H1 (cell line): Measurements from ENCODE around the gene ARHGAP24. TPM values are rescaled to one million over a fixed set of nuclear protein-coding genes. Genes with fewer than 3 reads are reported as not detected.

Source experiments
- CTCF ChIA-PET: fragments of 300-600 bp; sonication (Branson Sonifier 250); formaldehyde crosslinking; loops from one replicate; lab custom pipeline; 2021; ENCODE audit not compliant: partially characterized antibody; lab: Charles Lee
- POLR2A ChIA-PET: fragments of 300-600 bp; sonication (Branson Sonifier 250); formaldehyde crosslinking; loops from one replicate; lab custom pipeline; 2021; ENCODE audit warnings: inconsistent platforms; ENCODE audit not compliant: partially characterized antibody; lab: Charles Lee
- DNase-seq, 2 experiments: peaks; one replicate each; pipeline versions ENCODE4 v3.0.0 to v3.0.0-alpha.2; 2010 to 2022; ENCODE audit warnings: low spot score in 2 of 2, low read depth in 1 of 2, mixed read lengths in 1 of 2
- FAIRE-seq: peaks from 2 replicates; lab custom pipeline; 2011; peaks lifted over from hg19 to GRCh38; lab: Jason Lieb, UNC
- H2AFZ ChIP-seq: 2 replicates; pipeline ENCODE4 v1.8.1; 2012; ENCODE audit warnings: low read length, inconsistent platforms
- H2AK5ac ChIP-seq: 2 replicates; pipeline ENCODE4 v1.6.1; 2013; ENCODE audit warnings: low read depth, low read length
- H2BK120ac ChIP-seq: replicated peaks from 2 replicates; pipeline ENCODE3; 2013; ENCODE audit warnings: low read depth, low read length, inconsistent platforms
- H2BK12ac ChIP-seq: 2 replicates; pipeline ENCODE4 v1.6.1; 2013; ENCODE audit warnings: low read depth, low read length
- H2BK15ac ChIP-seq: 2 replicates; pipeline ENCODE4 v1.6.1; 2013; ENCODE audit warnings: low read length
- H2BK20ac ChIP-seq: 2 replicates; pipeline ENCODE4 v1.6.1; 2013; ENCODE audit warnings: low read length
- H2BK5ac ChIP-seq: 2 replicates; pipeline ENCODE4 v1.6.1; 2013; ENCODE audit warnings: low read depth, low read length
- H3K14ac ChIP-seq: 2 replicates; pipeline ENCODE4 v1.6.1; 2013; ENCODE audit warnings: inconsistent platforms; ENCODE audit not compliant: insufficient read length
- H3K18ac ChIP-seq: 2 replicates; pipeline ENCODE4 v1.6.1; 2013; ENCODE audit warnings: low read length; ENCODE audit errors: extremely low read depth
- H3K23ac ChIP-seq: 2 replicates; pipeline ENCODE4 v1.6.1; 2013; ENCODE audit warnings: inconsistent platforms; ENCODE audit not compliant: insufficient read length
- H3K23me2 ChIP-seq: 2 replicates; pipeline ENCODE4 v1.6.1; 2013; ENCODE audit warnings: low read depth, low read length
- H3K27ac ChIP-seq: 2 replicates; pipeline ENCODE4 v1.6.1; 2011; ENCODE audit warnings: low read depth, low read length, inconsistent platforms
- H3K27me3 ChIP-seq, 4 experiments: replicated peaks in 1 of 4; 1 replicate in 1 of 4; 2 replicates in 3 of 4; pipeline versions ENCODE4 v1.6.1 to v1.8.1; 2011 to 2013; ENCODE audit warnings: low read length in 3 of 4, mild to moderate bottlenecking in 3 of 4, inconsistent platforms in 2 of 4, mixed read lengths in 2 of 4, moderate library complexity in 1 of 4; ENCODE audit not compliant: control insufficient read depth in 3 of 4, insufficient read depth in 3 of 4; ENCODE audit errors: extremely low read depth in 1 of 4
- H3K36me3 ChIP-seq, 4 experiments: 2 replicates each; pipeline versions ENCODE4 v1.6.1 to v1.8.1; 2011 to 2013; ENCODE audit warnings: mild to moderate bottlenecking in 4 of 4, low read length in 3 of 4, moderate library complexity in 2 of 4, control low read depth in 1 of 4, inconsistent platforms in 1 of 4; ENCODE audit not compliant: insufficient read depth in 4 of 4, control insufficient read depth in 2 of 4
- H3K4ac ChIP-seq: replicated peaks from 2 replicates; pipeline ENCODE3; 2013; ENCODE audit warnings: low read length, low read depth, mixed read lengths, inconsistent platforms; ENCODE audit not compliant: insufficient read length
- H3K4me1 ChIP-seq, 4 experiments: replicated peaks in 1 of 4; 1 replicate in 1 of 4; 2 replicates in 3 of 4; pipeline versions ENCODE4 v1.6.1 to v1.8.1; 2011 to 2013; ENCODE audit warnings: low read length in 3 of 4, inconsistent platforms in 2 of 4, mixed read lengths in 1 of 4; ENCODE audit not compliant: insufficient read depth in 4 of 4, control insufficient read depth in 3 of 4
- H3K4me2 ChIP-seq, 2 experiments: 2 replicates each; pipeline versions ENCODE4 v1.6.1 to v1.8.1; 2011 to 2013; ENCODE audit warnings: low read depth in 2 of 2, low read length in 2 of 2, control low read depth in 1 of 2, inconsistent platforms in 1 of 2, mild to moderate bottlenecking in 1 of 2; ENCODE audit not compliant: insufficient read depth in 1 of 2
- H3K4me3 ChIP-seq, 4 experiments: fragments of 200-600, 300-600 bp in 1 of 4; sonication (generic), shearing (Covaris generic), sonication (Bioruptor Twin) in 1 of 4; 2 replicates each; pipeline versions ENCODE4 v1.5.1 to v1.8.1; 2011 to 2016; ENCODE audit warnings: low read length in 4 of 4, low read depth in 3 of 4, control low read depth in 2 of 4, inconsistent platforms in 2 of 4, mild to moderate bottlenecking in 2 of 4, mixed read lengths in 1 of 4, moderate library complexity in 1 of 4; ENCODE audit not compliant: insufficient read depth in 2 of 4; ENCODE audit errors: extremely low read depth in 1 of 4
- H3K56ac ChIP-seq: replicated peaks from 2 replicates; pipeline ENCODE3; 2013; ENCODE audit warnings: low read depth, mild to moderate bottlenecking, mixed read lengths, low read length, inconsistent platforms; ENCODE audit not compliant: insufficient read length
- H3K79me1 ChIP-seq: 2 replicates; pipeline ENCODE4 v1.6.1; 2013; ENCODE audit warnings: low read depth, low read length, control low read depth
- H3K79me2 ChIP-seq, 2 experiments: 2 replicates each; pipeline versions ENCODE4 v1.6.1 to v1.8.1; 2012 to 2013; ENCODE audit warnings: low read length in 2 of 2, mild to moderate bottlenecking in 2 of 2, inconsistent platforms in 1 of 2; ENCODE audit not compliant: insufficient read depth in 2 of 2, control insufficient read depth in 1 of 2
- H3K9ac ChIP-seq, 4 experiments: replicated peaks in 1 of 4; 1 replicate in 1 of 4; 2 replicates in 3 of 4; pipeline versions ENCODE4 v1.6.1 to v1.8.1; 2011 to 2013; ENCODE audit warnings: low read depth in 3 of 4, low read length in 3 of 4, control low read depth in 2 of 4, mild to moderate bottlenecking in 2 of 4, moderate library complexity in 2 of 4, inconsistent platforms in 1 of 4; ENCODE audit errors: extremely low read depth in 1 of 4
- H3K9me3 ChIP-seq, 2 experiments: 2 replicates each; pipeline versions ENCODE4 v1.6.1 to v1.8.1; 2012 to 2013; ENCODE audit warnings: mild to moderate bottlenecking in 2 of 2, moderate library complexity in 2 of 2, control low read depth in 1 of 2, inconsistent platforms in 1 of 2, low read depth in 1 of 2, low read length in 1 of 2, mixed read lengths in 1 of 2; ENCODE audit not compliant: insufficient read depth in 2 of 2
- H4K20me1 ChIP-seq, 2 experiments: replicated peaks in 1 of 2; 2 replicates each; pipeline versions ENCODE3 to v1.8.1; 2011 to 2013; ENCODE audit warnings: inconsistent platforms in 2 of 2, low read length in 2 of 2, mild to moderate bottlenecking in 1 of 2; ENCODE audit not compliant: insufficient read depth in 2 of 2, control insufficient read depth in 1 of 2
- H4K5ac ChIP-seq: 2 replicates; pipeline ENCODE4 v1.6.1; 2013; ENCODE audit warnings: low read length, low read depth, mixed read lengths, inconsistent platforms; ENCODE audit not compliant: insufficient read length
- H4K8ac ChIP-seq: 2 replicates; pipeline ENCODE4 v1.8.0; 2013; ENCODE audit warnings: mild to moderate bottlenecking, moderate library complexity, low read length, inconsistent platforms; ENCODE audit not compliant: insufficient read depth; ENCODE audit errors: extremely low read depth
- H4K91ac ChIP-seq: replicated peaks from 2 replicates; pipeline ENCODE3; 2013; ENCODE audit warnings: low read length, mixed read lengths, inconsistent platforms; ENCODE audit not compliant: insufficient read length
- SP1 ChIP-seq: IDR thresholded peaks from 2 replicates; pipeline ENCODE4 v1.6.1; 2011; ENCODE audit warnings: low read depth, low read length
- SRF ChIP-seq: IDR thresholded peaks from 2 replicates; pipeline ENCODE4 v1.6.1; 2011; ENCODE audit warnings: mild to moderate bottlenecking, low read depth, low read length, moderate library complexity
- SUZ12 ChIP-seq: fragments of 200-600 bp; sonication (generic); IDR thresholded peaks from 2 replicates; pipeline ENCODE4 v1.6.1; 2012; ENCODE audit warnings: mild to moderate bottlenecking, inconsistent platforms, low read length, moderate library complexity, mixed read lengths
- TEAD4 ChIP-seq: IDR thresholded peaks from 2 replicates; pipeline ENCODE4 v1.6.1; 2012; ENCODE audit warnings: low read depth, low read length, inconsistent platforms, mixed read lengths
- WGBS, 2 experiments: shearing (Covaris generic) in 1 of 2; methylation state at CpG; one replicate each; pipeline versions ENCODE4 v1.1.6 to v1.1.7; 2013 to 2015; ENCODE audit warnings: low lambda C conversion rate in 2 of 2, mixed read lengths in 2 of 2, inconsistent platforms in 1 of 2, low coverage in 1 of 2, missing lambda C conversion rate in 1 of 2; ENCODE audit not compliant: insufficient replicate concordance in 2 of 2, insufficient coverage in 1 of 2, insufficient read length in 1 of 2; ENCODE audit errors: extremely low coverage in 1 of 2, missing lambda C conversion rate in 1 of 2; 5-methylcytosine and 5-hydroxymethylcytosine counted together
- polyA plus RNA-seq, 7 experiments: library from polyadenylated mRNA; depleted of rRNA in 3 of 7; stranded (reverse) in 5 of 7; unstranded in 2 of 7; fragments of >200 nt in 5 of 7; fragments of 200-250 nt in 2 of 7; gene quantifications; 1 replicate in 5 of 7; 2 replicates in 1 of 7; 4 replicates in 1 of 7; pipeline versions ENCODE4 v1.2.1 to v1.2.3, GENCODE V29; 2011 to 2013; ENCODE audit warnings: missing spikeins in 2 of 7, mixed read lengths in 2 of 7
- total RNA-seq: library from RNA; stranded (reverse); fragmentation: NEBNext Ultra II Directional; extraction: Animal tissue kit (Norgen Biotek cat#: 25700); gene quantifications from 2 replicates; pipeline ENCODE4 v1.2.1, GENCODE V29; 2021

The ARHGAP24 gene
- total and polyA plus RNA-seq, 2 of the 8 experiments (the other 6 are each of a cell fraction or from before 2014, with no cell fraction given) = 0.08 to 0.50 TPM

GRCh38 chr4:85713005-85713404 lies 238.1 kb downstream of the ARHGAP24 start:
- Histone ChIP-seq H4K91ac (no peak overlapping the region), H2BK12ac (no peak overlapping the region), H3K18ac (no peak overlapping the region), H3K9ac (no peak overlapping the region), H3K36me3 (no peaks in the 10 kb centered on the region), H3K4me2 (no peak overlapping the region), H3K9me3 (no peaks in the 10 kb centered on the region), H3K27me3 (no peaks in the 10 kb centered on the region), H3K23me2 (no peaks in the 10 kb centered on the region), H3K4ac (no peak overlapping the region), H2BK15ac (no peak overlapping the region), H4K20me1 (peaks cover 0 to 2% of the 10 kb centered on the region in 2 experiments), H2AFZ (no peak overlapping the region), H2BK120ac (no peak overlapping the region), H3K79me1 (no peaks in the 10 kb centered on the region), H3K14ac (no peak overlapping the region), H3K4me1 (no peaks in the 10 kb centered on the region), H2AK5ac (no peak overlapping the region), H2BK20ac (no peak overlapping the region), H2BK5ac (no peak overlapping the region), H3K56ac (no peak overlapping the region), H3K27ac (no peak overlapping the region), H3K23ac (no peak overlapping the region), H3K79me2 (no peaks in the 10 kb centered on the region), H4K5ac (no peak overlapping the region), H4K8ac (no peak overlapping the region), H3K4me3 (no peak overlapping the region)
- FAIRE-seq = no peak
- CTCF ChIA-PET = interaction anchor here (1.0 to 1.6 kb wide), 3 partner anchors 31 to 299 kb away, joined by 3 to 5 read pairs (median 3); no protein-coding TSS in a partner anchor
- WGBS, 2 experiments = 92% methylated on average over 5 of the region's 5 CpGs; no CpG with 5 or more reads in 1 of the 2 experiments
- POLR2A ChIA-PET = no interaction called here
- no peak for TF ChIP-seq SRF
- TF ChIP-seq SUZ12 = no peak
- TF ChIP-seq SP1 = no peak
- TF ChIP-seq TEAD4 = no peak
- DNase-seq = no peak
